GM19395 (cell line): ENCODE data around the gene TBXAS1.

Experiments
- ATAC-seq: cut with Tn5 transposase; IDR thresholded peaks from one replicate; pipeline ENCODE4 v1.9.1; 2021; ENCODE audit warnings: mild to moderate bottlenecking, moderate library complexity; ENCODE audit not compliant: unreplicated experiment

The TBXAS1 gene

GRCh38 chr7:140018125-140019043 is 189.3 kb downstream of the TBXAS1 start:
- ATAC-seq: no peak

DNA sequence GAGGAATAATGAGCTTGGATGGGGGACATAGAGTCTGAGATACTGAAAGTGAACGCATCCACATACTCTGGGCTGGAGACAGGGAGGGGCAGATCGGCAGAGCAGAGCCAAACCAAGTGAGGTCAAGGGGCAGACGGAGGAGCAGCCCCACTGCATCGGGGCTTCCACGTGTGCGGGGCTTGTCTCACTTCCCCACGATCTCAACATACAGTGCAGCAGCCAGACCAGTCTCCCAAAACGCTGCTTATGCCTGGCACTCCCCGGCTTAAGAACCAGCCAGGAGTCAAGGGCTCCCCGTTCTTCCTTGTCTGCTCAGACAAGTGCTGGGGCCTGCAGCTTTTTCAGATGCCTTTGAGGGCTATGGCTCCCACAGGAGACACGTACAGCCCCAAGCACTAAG is 190.1 kb downstream of the TBXAS1 start:
- no peak for ATAC-seq

DNA sequence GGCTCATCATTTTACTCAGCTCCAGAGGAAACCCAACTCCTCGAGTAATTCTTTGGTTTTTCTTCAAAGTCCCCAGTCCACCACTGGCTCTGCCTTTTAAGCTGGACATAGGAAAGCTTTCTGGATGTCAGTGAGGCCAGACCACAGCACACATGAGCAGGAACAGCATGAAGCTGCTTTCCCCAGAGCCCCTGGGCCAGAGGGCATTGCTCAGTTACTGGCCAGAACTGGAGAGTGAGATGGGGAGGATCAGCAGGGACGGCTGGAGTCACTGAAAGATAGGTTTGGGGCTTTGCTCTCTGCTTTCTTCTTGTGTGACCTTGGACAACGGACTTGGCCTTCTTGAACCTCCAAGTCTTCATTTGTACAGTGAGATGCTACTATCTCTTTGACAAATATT is 190.5 kb downstream of the TBXAS1 start:
- ATAC-seq: no peak

DNA sequence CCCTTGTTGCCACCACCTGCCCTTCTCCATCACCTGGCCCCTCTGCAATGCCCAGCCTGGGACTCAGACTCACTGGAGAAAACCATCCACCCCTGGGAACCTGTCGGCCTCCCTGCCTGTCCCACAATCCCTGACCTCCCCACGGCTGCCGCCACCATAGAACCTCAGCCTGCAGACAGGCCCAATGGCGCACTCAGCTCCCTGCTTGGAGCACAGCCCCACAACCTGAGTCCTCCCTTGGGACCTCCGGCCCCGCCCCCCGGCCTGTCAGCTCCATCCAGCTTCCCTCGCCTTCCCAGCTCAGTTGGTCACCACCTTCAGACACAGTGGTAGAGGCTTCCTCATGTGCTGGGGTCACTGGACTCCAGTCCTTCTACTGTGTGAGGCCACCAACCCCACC is 192.5 kb downstream of the TBXAS1 start:
- ATAC-seq: no peak

DNA sequence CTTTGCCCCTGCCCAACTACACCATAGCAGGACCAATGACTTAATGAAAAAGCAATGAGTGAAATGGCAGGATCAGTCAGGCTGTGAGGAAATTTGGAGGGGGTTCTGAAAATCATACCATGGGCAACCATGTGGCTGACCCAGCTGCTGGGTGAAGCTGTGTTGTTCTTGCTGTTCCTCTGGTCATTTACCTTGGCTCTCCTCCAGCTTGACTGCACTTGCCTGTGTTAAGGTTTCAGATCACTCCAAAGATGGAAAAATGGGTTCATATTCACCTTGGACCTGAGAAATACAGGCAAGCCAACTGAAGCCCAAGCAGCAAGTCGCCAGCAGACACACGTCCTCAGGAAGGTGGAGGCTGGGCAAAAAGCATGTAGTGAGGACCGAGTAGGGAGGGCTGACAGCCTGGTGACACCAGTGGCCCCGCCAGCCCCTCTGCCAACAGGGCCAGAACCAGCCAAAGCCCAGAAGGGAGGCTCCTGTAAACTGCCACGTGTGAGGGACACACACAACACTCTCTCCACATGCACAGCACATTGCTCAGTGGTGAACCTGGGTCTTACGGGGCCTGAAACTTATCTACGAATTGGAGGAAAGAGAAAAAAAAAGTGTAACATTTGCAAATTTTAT is 193.6 kb downstream of the TBXAS1 start:
- ATAC-seq: no peak

DNA sequence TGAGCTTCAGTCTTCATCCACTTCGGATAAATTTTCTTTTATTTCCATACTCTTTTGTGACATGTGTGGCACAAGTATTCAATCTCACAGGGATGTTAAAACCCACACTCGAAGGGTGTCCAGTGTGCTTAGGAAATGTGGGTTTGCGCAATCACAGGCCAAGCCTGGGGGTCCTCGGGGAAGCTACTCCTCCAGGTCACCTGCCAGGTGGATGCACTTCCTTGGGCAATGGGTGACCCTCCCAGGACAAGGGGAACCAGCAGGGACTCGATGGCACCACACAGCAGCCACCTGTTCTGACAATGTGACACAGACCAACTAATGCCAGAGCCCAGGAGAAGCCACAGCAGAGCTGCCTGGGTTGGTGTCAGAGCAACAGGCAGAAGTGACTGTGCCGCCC is 194.7 kb downstream of the TBXAS1 start:
- ATAC-seq: no peak

GRCh38 chr7:140024585-140024984 is 195.5 kb downstream of the TBXAS1 start:
- ATAC-seq: no peak

- no peak for ATAC-seq
These were observed 196.2 kb downstream of the TBXAS1 start for GRCh38 chr7:140025241-140025640.

- no peak for ATAC-seq
These were observed 196.9 kb downstream of the TBXAS1 start for GRCh38 chr7:140025814-140026433.

- ATAC-seq: no peak
These were observed 197.9 kb downstream of the TBXAS1 start for GRCh38 chr7:140026935-140027334.

GRCh38 chr7:140027858-140028257 is 198.8 kb downstream of the TBXAS1 start:
- no peak for ATAC-seq

DNA sequence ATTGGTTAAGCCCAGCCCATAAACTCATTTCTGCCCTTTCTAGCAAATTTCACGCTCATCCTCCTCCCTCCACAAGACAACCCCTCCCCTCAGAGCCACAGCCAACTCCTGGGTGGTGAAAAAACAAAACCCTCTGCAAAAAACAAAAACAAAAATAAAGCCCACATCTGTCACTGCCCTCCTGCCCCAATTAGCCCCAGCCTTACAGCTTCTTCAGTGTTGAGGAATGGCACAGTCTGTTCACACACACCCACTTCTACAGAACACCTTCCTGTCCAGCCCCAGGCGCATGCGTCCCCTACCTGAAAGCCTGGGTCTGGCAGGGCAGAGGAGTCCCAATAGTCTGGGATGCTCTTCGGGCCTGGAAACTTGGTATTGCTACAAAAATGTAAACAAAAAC is 199.2 kb downstream of the TBXAS1 start:
- no peak for ATAC-seq

DNA sequence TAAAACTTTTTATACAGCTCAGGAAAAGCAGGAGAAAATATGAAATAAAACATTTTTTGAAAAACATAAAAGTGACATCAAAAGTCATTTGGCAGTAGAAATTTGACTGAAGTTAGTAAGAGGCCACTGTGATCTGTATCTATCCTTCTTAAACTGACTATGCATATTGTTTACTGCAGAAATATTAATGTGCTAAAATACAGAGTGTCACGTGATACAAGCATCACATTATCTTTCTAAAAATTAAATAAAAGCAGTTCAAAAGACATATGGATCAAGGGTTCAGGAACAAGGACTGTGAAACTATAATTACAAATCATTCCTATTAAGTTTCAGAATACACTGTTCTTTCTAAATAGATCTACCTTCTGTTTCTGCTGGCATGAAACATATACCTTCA is 200.0 kb downstream of the TBXAS1 start:
- no peak for ATAC-seq

DNA sequence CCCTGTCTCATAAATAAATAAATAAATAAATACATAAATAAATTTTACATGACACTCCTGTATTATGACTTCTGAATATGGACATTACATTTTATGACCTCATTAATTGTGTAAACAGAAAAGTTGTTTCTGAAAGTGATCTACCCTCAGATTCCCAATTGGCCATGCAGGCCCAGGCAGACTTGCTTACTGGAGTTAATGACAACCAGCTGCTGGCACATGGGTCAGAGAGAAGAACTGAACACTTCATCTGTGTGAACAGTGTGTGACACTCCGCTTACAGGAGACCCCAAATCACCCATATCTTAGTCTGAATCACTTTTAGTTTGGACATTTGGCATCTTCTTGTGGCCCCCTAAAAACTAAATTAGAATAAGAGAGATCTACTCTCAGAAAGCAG is 202.3 kb downstream of the TBXAS1 start:
- ATAC-seq: no peak

GRCh38 chr7:140033036-140033435 is 204.0 kb downstream of the TBXAS1 start:
- ATAC-seq: no peak

- ATAC-seq: no peak
These were observed 204.8 kb downstream of the TBXAS1 start for GRCh38 chr7:140033779-140034363.

GRCh38 chr7:140034421-140034820 is 205.4 kb downstream of the TBXAS1 start:
- ATAC-seq: no peak

DNA sequence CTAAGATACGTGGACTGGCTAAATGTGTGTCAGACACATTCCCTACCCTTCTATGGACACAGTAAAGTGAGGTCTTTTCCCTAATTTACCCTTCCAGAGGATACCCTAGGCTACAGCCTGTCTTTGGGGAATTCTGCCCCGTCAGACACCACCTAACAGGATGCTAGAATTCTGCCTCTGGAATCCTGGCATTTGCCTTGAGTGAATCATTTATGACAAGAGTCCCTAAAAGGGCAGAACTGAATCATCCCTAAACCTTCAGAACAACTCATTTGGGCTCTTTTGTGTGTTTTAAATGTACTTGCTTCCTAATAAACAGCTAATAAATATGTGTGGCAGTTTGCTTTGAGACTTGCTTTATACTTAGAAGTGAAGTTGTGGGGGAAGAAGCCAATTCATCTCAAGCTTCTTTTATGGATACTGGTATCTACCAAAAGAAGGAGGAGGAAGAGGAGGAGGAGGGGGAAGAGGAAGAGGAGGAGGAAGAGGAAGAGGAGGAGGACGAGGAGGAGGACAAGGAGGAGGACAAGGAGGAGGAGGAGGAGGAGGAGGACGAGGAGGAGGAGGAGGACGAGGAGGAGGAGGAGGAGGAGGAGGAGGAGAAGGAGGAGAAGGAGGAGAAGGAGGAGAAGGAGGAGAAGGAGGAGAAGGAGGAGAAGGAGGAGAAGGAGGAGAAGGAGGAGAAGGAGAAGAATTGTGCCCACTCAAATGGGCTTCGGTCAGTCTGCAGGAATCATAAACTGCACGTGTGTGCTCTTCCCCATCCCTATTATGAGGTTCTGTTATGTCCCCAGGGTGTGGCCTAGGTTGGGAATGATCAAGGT is 206.5 kb downstream of the TBXAS1 start:
- no peak for ATAC-seq

GRCh38 chr7:140036224-140036962 is 207.3 kb downstream of the TBXAS1 start:
- peak; percentile 73 for ATAC-seq

GRCh38 chr7:140039066-140039465 is 210.0 kb downstream of the TBXAS1 start:
- ATAC-seq: no peak
